ENCODE results near the gene DOCK2. TPM values are rescaled to one million over a fixed set of nuclear protein-coding genes. Genes with fewer than 3 reads are reported as not detected.
"Not testable (repeated sequence)": the region's sequence is repeated elsewhere in the genome, so short reads cannot be mapped to it uniquely, and the experiment has no call there.

The DOCK2 gene
- total RNA-seq, 1 experiment from 2014 or later, result 1.4 TPM

- Histone ChIP-seq H3K4me3 (ENCODE audit: low read depth in 2 of 2, low read length in 2 of 2) (no peak overlapping the region), H3K4me1 (ENCODE audit: control insufficient read depth, insufficient read depth, low read length) (no peaks in the 10 kb centered on the region), H3K9me3 (ENCODE audit: control insufficient read depth, insufficient read depth, low read depth, low read length) (no peaks in the 10 kb centered on the region), H3K27me3 (ENCODE audit: control insufficient read depth, insufficient read depth, low read length) (no peaks in the 10 kb centered on the region), H3K27ac (ENCODE audit: low read length) (no peak overlapping the region), H3K36me3 (ENCODE audit: control insufficient read depth, insufficient read depth, low read length) (no peaks in the 10 kb centered on the region)
- intact Hi-C loops (cut with micrococcal nuclease; ENCODE audit: unreplicated experiment) (no loop called here), in situ Hi-C loops (cut with HindIII; ENCODE audit: low pct_unique_long_range_greater_than_20kb, low sequenced_read_pairs) (no loop called here)
- ChIA-PET CTCF (no interaction called here), POLR2A (no interaction called here)
- ATAC-seq, result no peak
- TF ChIP-seq REST (IDR thresholded peaks at IDR 0.05; ENCODE audit: insufficient read depth in 1 of 2, low read depth in 2 of 2, low read length in 1 of 2) (no peak), POLR2AphosphoS5 (IDR thresholded peaks at IDR 0.05; ENCODE audit: low read depth, low read length) (no peak), TCF7L2 (IDR thresholded peaks at IDR 0.05; ENCODE audit: low read depth, low read length) (no peak), SIN3A (IDR thresholded peaks at IDR 0.05; ENCODE audit: borderline replicate concordance, insufficient read depth, low read depth, low read length) (no peak)
- TF ChIP-seq, protein P1, sequence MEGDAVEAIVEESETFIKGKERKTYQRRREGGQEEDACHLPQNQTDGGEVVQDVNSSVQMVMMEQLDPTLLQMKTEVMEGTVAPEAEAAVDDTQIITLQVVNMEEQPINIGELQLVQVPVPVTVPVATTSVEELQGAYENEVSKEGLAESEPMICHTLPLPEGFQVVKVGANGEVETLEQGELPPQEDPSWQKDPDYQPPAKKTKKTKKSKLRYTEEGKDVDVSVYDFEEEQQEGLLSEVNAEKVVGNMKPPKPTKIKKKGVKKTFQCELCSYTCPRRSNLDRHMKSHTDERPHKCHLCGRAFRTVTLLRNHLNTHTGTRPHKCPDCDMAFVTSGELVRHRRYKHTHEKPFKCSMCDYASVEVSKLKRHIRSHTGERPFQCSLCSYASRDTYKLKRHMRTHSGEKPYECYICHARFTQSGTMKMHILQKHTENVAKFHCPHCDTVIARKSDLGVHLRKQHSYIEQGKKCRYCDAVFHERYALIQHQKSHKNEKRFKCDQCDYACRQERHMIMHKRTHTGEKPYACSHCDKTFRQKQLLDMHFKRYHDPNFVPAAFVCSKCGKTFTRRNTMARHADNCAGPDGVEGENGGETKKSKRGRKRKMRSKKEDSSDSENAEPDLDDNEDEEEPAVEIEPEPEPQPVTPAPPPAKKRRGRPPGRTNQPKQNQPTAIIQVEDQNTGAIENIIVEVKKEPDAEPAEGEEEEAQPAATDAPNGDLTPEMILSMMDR (IDR thresholded peaks at IDR 0.05), result no peak
- BruUV-seq (replicated peaks), result no TSS peak
- no peak for DNase-seq (ENCODE audit: low read depth, low spot score)
Measured at GRCh38 chr5:169832304-169832703, 195.2 kb downstream of the DOCK2 start.

GRCh38 chr5:169832845-169833244, 195.8 kb downstream of the DOCK2 start:
- no peak for DNase-seq (ENCODE audit: low read depth, low spot score)
- POLR2A ChIA-PET, result no interaction called here
- H3K9me3 ChIP-seq (ENCODE audit: control insufficient read depth, insufficient read depth, low read depth, low read length), result no peaks in the 10 kb centered on the region
- H3K36me3 ChIP-seq (ENCODE audit: control insufficient read depth, insufficient read depth, low read length), result no peaks in the 10 kb centered on the region
- CTCF ChIA-PET, result no interaction called here
- BruUV-seq (replicated peaks), result no TSS peak
- no peak overlapping the region for H3K27ac ChIP-seq (ENCODE audit: low read length)
- no peaks in the 10 kb centered on the region for H3K4me1 ChIP-seq (ENCODE audit: control insufficient read depth, insufficient read depth, low read length)
- H3K4me3 ChIP-seq (ENCODE audit: low read depth in 2 of 2, low read length in 2 of 2), result no peak overlapping the region
- ATAC-seq, result no peak
- intact Hi-C loops (cut with micrococcal nuclease; ENCODE audit: unreplicated experiment) (no loop called here), in situ Hi-C loops (cut with HindIII; ENCODE audit: low pct_unique_long_range_greater_than_20kb, low sequenced_read_pairs) (no loop called here)
- H3K27me3 ChIP-seq (ENCODE audit: control insufficient read depth, insufficient read depth, low read length), result no peaks in the 10 kb centered on the region
- no peak for TF ChIP-seq SIN3A (IDR thresholded peaks at IDR 0.05; ENCODE audit: borderline replicate concordance, insufficient read depth, low read depth, low read length)
- TF ChIP-seq, protein P1 (IDR thresholded peaks at IDR 0.05), result no peak

DNA sequence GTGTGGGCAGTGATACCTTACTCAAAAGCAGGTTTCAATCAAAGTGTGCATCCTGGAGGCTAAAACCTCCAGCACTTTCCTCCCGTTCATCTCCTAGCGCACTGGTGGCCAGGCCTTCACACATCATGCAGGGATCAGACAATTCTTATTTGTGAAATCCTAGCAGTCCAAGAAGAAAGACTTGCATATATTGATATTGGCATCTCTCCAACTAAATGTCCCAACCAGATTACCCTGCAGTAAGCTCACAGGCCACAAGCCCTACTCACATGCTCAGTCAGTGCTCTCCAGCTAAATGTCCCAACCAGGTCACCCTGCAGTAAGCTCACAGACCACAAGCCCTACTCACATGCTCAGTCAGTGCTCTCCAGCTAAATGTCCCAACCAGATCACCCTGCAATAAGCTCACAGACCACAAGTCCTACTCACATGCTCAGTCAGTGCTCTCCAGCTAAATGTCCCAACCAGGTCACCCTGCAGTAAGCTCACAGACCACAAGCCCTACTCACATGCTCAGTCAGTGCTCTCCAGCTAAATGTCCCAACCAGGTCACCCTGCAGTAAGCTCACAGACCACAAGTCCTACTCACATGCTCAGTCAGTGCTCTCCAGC, 196.7 kb downstream of the DOCK2 start:
- H3K9me3 ChIP-seq (ENCODE audit: control insufficient read depth, insufficient read depth, low read depth, low read length); H3K27me3 ChIP-seq (ENCODE audit: control insufficient read depth, insufficient read depth, low read length); intact Hi-C loops (cut with micrococcal nuclease; ENCODE audit: unreplicated experiment); H3K36me3 ChIP-seq (ENCODE audit: control insufficient read depth, insufficient read depth, low read length); POLR2A ChIA-PET; DNase-seq (ENCODE audit: low read depth, low spot score); CTCF ChIA-PET; ATAC-seq; H3K27ac ChIP-seq (ENCODE audit: low read length); H3K4me1 ChIP-seq (ENCODE audit: control insufficient read depth, insufficient read depth, low read length); BruUV-seq (replicated peaks); H3K4me3 ChIP-seq (ENCODE audit: low read depth in 2 of 2, low read length in 2 of 2); in situ Hi-C loops (cut with HindIII; ENCODE audit: low pct_unique_long_range_greater_than_20kb, low sequenced_read_pairs): not testable (repeated sequence)

DNA sequence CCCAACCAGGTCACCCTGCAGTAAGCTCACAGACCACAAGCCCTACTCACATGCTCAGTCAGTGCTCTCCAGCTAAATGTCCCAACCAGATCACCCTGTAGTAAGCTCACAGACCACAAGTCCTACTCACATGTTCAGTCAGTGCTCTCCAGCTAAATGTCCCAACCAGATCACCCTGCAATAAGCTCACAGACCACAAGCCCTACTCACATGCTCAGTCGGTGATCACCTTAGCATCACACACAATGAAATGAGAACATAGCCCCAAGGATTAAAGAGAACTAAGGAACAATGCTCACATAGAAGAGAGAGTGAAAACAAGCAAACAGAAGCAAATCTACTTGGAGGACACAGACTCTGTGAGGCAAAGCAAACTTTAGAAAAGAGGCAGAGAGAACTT, 197.5 kb downstream of the DOCK2 start:
- POLR2A ChIA-PET; BruUV-seq (replicated peaks); ATAC-seq; intact Hi-C loops (cut with micrococcal nuclease; ENCODE audit: unreplicated experiment); CTCF ChIA-PET; DNase-seq (ENCODE audit: low read depth, low spot score); H3K4me3 ChIP-seq (ENCODE audit: low read depth in 2 of 2, low read length in 2 of 2); in situ Hi-C loops (cut with HindIII; ENCODE audit: low pct_unique_long_range_greater_than_20kb, low sequenced_read_pairs); H3K9me3 ChIP-seq (ENCODE audit: control insufficient read depth, insufficient read depth, low read depth, low read length); H3K4me1 ChIP-seq (ENCODE audit: control insufficient read depth, insufficient read depth, low read length); H3K36me3 ChIP-seq (ENCODE audit: control insufficient read depth, insufficient read depth, low read length); H3K27me3 ChIP-seq (ENCODE audit: control insufficient read depth, insufficient read depth, low read length); H3K27ac ChIP-seq (ENCODE audit: low read length): not testable (repeated sequence)
